ENCODE data around the gene PRICKLE1.

DNA sequence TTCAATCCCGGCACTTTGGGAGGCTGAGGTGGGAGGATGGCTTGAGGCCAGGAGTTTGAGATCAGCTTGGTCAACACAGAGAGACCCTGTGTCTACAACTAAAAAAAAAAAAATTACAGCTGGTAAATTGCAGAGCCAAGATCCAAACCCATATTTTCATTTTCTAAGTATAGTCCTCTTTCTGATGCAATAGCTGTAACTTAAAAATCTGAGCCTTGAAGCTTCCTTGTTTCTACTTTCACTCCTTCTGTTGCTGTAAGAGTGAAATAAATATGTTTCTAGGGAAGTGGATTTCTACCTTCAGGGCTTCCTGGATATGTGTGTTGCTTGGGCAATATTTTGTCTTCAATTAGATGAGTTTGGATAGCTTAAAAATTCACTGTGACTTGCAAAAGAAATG lies 42.0 kb upstream of the PRICKLE1 start:
- TF ChIP-seq, protein P1, sequence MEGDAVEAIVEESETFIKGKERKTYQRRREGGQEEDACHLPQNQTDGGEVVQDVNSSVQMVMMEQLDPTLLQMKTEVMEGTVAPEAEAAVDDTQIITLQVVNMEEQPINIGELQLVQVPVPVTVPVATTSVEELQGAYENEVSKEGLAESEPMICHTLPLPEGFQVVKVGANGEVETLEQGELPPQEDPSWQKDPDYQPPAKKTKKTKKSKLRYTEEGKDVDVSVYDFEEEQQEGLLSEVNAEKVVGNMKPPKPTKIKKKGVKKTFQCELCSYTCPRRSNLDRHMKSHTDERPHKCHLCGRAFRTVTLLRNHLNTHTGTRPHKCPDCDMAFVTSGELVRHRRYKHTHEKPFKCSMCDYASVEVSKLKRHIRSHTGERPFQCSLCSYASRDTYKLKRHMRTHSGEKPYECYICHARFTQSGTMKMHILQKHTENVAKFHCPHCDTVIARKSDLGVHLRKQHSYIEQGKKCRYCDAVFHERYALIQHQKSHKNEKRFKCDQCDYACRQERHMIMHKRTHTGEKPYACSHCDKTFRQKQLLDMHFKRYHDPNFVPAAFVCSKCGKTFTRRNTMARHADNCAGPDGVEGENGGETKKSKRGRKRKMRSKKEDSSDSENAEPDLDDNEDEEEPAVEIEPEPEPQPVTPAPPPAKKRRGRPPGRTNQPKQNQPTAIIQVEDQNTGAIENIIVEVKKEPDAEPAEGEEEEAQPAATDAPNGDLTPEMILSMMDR (IDR thresholded peaks at IDR 0.05) = no peak
- no peak for TF ChIP-seq POLR2A (IDR thresholded peaks at IDR 0.05)

Measured in uterus (tissue), 2 donors.